HepG2 (cell line): ENCODE results near the gene GHRL. TPM values are rescaled to one million over a fixed set of nuclear protein-coding genes. Genes with fewer than 3 reads are reported as not detected.

Experiments
- BCLAF1 ChIP-seq: fragments of 450-650 bp; IDR thresholded peaks from 2 replicates; pipeline ENCODE4 v1.6.1; 2017; ENCODE audit warnings: mild to moderate bottlenecking
- BORCS8-MEF2B ChIP-seq: sonication (generic); formaldehyde crosslinking; IDR thresholded peaks from 2 replicates; pipeline ENCODE4 v1.8.0; 2022; ENCODE audit warnings: mild to moderate bottlenecking, missing genetic modification reagents
- BRCA1 ChIP-seq: sonication (generic); formaldehyde crosslinking; IDR thresholded peaks from 2 replicates; pipeline ENCODE4 v1.4.0; 2020; ENCODE audit warnings: missing genetic modification reagents
- KLF12 ChIP-seq: sonication (generic); formaldehyde crosslinking; IDR thresholded peaks from 2 replicates; pipeline ENCODE4 v1.4.0; 2020; ENCODE audit warnings: missing genetic modification reagents, borderline replicate concordance
- MXD3 ChIP-seq: IDR thresholded peaks from 2 replicates; pipeline ENCODE4 v1.6.1; 2016; ENCODE audit warnings: mild to moderate bottlenecking, missing biosample characterization, missing genetic modification reagents
- MXD4 ChIP-seq: IDR thresholded peaks from 2 replicates; pipeline ENCODE4 v1.6.1; 2016; ENCODE audit warnings: mild to moderate bottlenecking, missing biosample characterization, missing genetic modification reagents
- PBX3 ChIP-seq: sonication (generic); formaldehyde crosslinking; IDR thresholded peaks from 2 replicates; pipeline ENCODE4 v1.8.1; 2023; ENCODE audit warnings: missing genetic modification reagents, inconsistent platforms, borderline replicate concordance
- RELA ChIP-seq: sonication (generic); formaldehyde crosslinking; IDR thresholded peaks from 2 replicates; pipeline ENCODE4 v1.4.0; 2020; ENCODE audit warnings: missing genetic modification reagents
- SCMH1 ChIP-seq: sonication (generic); formaldehyde crosslinking; IDR thresholded peaks from 2 replicates; pipeline ENCODE4 v1.9.0; 2021; ENCODE audit warnings: missing genetic modification reagents, mild to moderate bottlenecking, borderline replicate concordance
- SMARCE1 ChIP-seq: fragments of 450-650 bp; IDR thresholded peaks from 2 replicates; pipeline ENCODE4 v1.6.1; 2017; ENCODE audit warnings: borderline replicate concordance
- SNAPC2 ChIP-seq: sonication (generic); formaldehyde crosslinking; IDR thresholded peaks from 2 replicates; pipeline ENCODE4 v1.8.1; 2022; ENCODE audit warnings: mild to moderate bottlenecking, missing genetic modification reagents
- XBP1 ChIP-seq: sonication (generic); formaldehyde crosslinking; IDR thresholded peaks from 2 replicates; pipeline ENCODE4 v1.5.0; 2020; ENCODE audit warnings: missing genetic modification reagents
- ZBTB8A ChIP-seq: sonication (generic); formaldehyde crosslinking; IDR thresholded peaks from 2 replicates; pipeline ENCODE4 v1.4.0; 2020; ENCODE audit warnings: mild to moderate bottlenecking, low read depth, missing genetic modification reagents, borderline replicate concordance
- ZFP62 ChIP-seq: sonication (generic); formaldehyde crosslinking; IDR thresholded peaks from 2 replicates; pipeline ENCODE4 v1.4.0; 2020; ENCODE audit warnings: missing genetic modification reagents
- ZKSCAN8 ChIP-seq: IDR thresholded peaks from 2 replicates; pipeline ENCODE4 v1.6.1; 2016; ENCODE audit warnings: borderline replicate concordance, missing genetic modification reagents, missing compliant biosample characterization
- ZMAT3 ChIP-seq: sonication (generic); formaldehyde crosslinking; conservative IDR thresholded peaks from 2 replicates; pipeline ENCODE4 v1.7.0; 2021; ENCODE audit warnings: missing genetic modification reagents
- ZNF20 ChIP-seq: sonication (generic); formaldehyde crosslinking; IDR thresholded peaks from 2 replicates; pipeline ENCODE4 v1.4.0; 2020; ENCODE audit warnings: mild to moderate bottlenecking, moderate library complexity, missing genetic modification reagents
- ZNF431 ChIP-seq: sonication (generic); formaldehyde crosslinking; IDR thresholded peaks from 2 replicates; pipeline ENCODE4 v1.9.0; 2022; ENCODE audit warnings: missing genetic modification reagents, low read depth, mild to moderate bottlenecking, borderline replicate concordance
- ZNF775 ChIP-seq: sonication (generic); formaldehyde crosslinking; IDR thresholded peaks from 2 replicates; pipeline ENCODE4 v1.4.0; 2020; ENCODE audit warnings: missing genetic modification reagents, mild to moderate bottlenecking, moderate library complexity, borderline replicate concordance
- polyA plus RNA-seq, 8 experiments: library from polyadenylated mRNA; depleted of rRNA in 3 of 8; stranded (reverse) in 7 of 8; unstranded in 1 of 8; fragments of >200 nt; fragmentation: Illumina TruSeq in 4 of 8; extraction: Trizol in 4 of 8; gene quantifications; 2 replicates each; pipeline versions ENCODE4 v1.2.1 to v1.2.3, GENCODE V29; 2011 to 2016; ENCODE audit warnings: low read depth in 4 of 8, missing spikeins in 1 of 8, mixed read lengths in 1 of 8; ENCODE audit not compliant: insufficient read depth in 1 of 8
- total RNA-seq, 5 experiments: library from RNA; depleted of rRNA; stranded (reverse); fragments of >200 nt; fragmentation: Illumina TruSeq; extraction: Trizol; gene quantifications; 2 replicates each; pipeline ENCODE4 v1.2.3, GENCODE V29; 2016; ENCODE audit warnings: low read depth in 1 of 5
- TF ChIP-seq, protein P1 (sequence below), 2 experiments: sonication (generic) in 1 of 2; formaldehyde crosslinking in 1 of 2; IDR thresholded peaks; 2 replicates each; pipeline versions ENCODE4 v1.5.1 to v1.6.1; 2011 to 2020; ENCODE audit warnings: borderline replicate concordance in 1 of 2, low read depth in 1 of 2, low read length in 1 of 2, mild to moderate bottlenecking in 1 of 2, missing genetic modification reagents in 1 of 2, moderate library complexity in 1 of 2
- TF ChIP-seq, protein P2 (sequence below): sonication (generic); formaldehyde crosslinking; IDR thresholded peaks from 2 replicates; pipeline ENCODE4 v1.8.0; 2022; ENCODE audit warnings: missing genetic modification reagents, mild to moderate bottlenecking, inconsistent platforms, borderline replicate concordance

GHRL gene
- total and polyA plus RNA-seq, 2 of the 13 experiments (the other 11 are each of a cell fraction or from before 2014, with no cell fraction given): 0.09 TPM; not detected in 1

DNA sequence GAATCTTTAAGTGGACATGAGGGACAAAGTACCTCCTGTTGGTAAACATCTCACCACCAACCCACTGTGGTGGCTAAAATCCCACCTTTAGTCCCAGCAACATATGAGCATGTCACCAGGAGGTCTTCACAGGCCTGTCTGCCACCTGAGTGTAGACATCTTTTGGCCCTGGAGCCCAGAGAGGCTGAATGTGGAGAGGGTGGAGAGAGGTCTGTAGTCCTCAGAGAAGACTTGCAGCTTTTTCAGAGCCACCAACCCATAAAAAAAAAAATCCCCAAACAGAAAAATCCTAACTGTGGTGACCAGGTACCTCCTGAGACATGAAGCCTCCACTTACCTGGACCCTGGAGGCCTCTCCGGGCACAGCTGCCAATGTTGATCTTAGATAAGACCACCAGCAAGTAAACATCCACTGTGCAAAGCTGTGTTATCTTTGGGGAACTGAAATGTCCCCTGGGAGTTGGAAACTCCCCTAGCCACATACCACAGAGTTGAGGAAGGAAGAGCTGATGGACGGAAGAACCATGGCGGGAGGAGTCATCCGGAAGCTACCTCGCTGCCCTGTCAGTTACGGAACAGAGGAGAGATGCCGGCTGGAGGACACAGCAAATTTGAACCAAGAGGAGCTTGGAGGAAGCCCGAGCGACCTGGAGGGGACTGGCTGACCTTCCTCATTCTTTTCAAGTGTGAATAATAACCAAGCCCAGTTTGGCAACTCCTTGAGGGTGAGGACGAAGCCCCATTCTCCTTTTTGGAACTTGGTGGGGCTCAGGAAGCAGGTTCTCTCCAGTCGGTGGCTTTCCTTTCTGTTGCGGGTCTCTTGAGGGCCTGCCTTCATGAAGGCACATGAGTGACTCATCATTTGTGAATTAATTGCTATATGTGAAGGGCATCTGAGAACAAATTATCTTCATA, at the start of gene GHRL (continued):
- TF ChIP-seq, protein P1, sequence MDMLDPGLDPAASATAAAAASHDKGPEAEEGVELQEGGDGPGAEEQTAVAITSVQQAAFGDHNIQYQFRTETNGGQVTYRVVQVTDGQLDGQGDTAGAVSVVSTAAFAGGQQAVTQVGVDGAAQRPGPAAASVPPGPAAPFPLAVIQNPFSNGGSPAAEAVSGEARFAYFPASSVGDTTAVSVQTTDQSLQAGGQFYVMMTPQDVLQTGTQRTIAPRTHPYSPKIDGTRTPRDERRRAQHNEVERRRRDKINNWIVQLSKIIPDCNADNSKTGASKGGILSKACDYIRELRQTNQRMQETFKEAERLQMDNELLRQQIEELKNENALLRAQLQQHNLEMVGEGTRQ (IDR thresholded peaks at IDR 0.05; ENCODE audit: low read depth, low read length): no peak
- TF ChIP-seq, protein P1 (CRISPR knock-in tag; IDR thresholded peaks at IDR 0.05; ENCODE audit: borderline replicate concordance): no peak
- TF ChIP-seq ZNF431: 0 out of 2 replicates have a peak, but pooled peaks have one; percentile 54
- no peak for TF ChIP-seq XBP1 (CRISPR knock-in tag)
- 0 out of 2 replicates have a peak, but pooled peaks have one; percentile 38 for TF ChIP-seq ZFP62
- no peak for TF ChIP-seq ZNF775
- no peak for TF ChIP-seq BORCS8-MEF2B
- no peak for TF ChIP-seq SNAPC2
- TF ChIP-seq BRCA1: no peak
- no peak for TF ChIP-seq ZNF20 (CRISPR knock-in tag)
- no peak for TF ChIP-seq BCLAF1
- no peak for TF ChIP-seq PBX3 (CRISPR knock-in tag)
- peak; percentile 43; the same call in 1 of the 2 replicates for TF ChIP-seq RELA
- no peak for TF ChIP-seq KLF12 (CRISPR knock-in tag)
- TF ChIP-seq MXD3 (CRISPR knock-in tag): no peak
- TF ChIP-seq, protein P2, sequence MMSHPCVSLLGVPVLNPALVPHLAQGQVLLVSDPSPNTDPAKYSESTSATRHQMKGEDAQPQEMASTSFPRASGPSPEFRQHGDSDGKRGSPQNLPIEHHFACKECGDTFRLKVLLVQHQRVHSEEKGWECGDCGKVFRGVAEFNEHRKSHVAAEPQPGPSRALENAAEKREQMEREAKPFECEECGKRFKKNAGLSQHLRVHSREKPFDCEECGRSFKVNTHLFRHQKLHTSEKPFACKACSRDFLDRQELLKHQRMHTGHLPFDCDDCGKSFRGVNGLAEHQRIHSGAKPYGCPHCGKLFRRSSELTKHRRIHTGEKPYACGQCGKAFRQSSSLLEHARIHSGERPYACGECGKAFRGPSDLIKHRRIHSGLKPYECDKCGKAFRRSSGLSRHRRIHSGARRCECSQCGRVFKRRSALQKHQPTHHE (CRISPR knock-in tag): no peak
- TF ChIP-seq SMARCE1: no peak
- TF ChIP-seq ZKSCAN8 (CRISPR knock-in tag): no peak
- TF ChIP-seq SCMH1 (CRISPR knock-in tag): no peak
- no peak for TF ChIP-seq ZBTB8A (CRISPR knock-in tag)
- no peak for TF ChIP-seq ZMAT3
- no peak for TF ChIP-seq MXD4 (CRISPR knock-in tag)
